Lower leg skin (tissue), 3 donors: Measurements from ENCODE around the gene WDR20.

Source experiments
- CTCF ChIP-seq, 3 donors: fragments of 450-650 bp; IDR thresholded peaks; one replicate each; pipeline ENCODE4 v1.5.1; 2016; ENCODE audit warnings: antibody characterized with exemption in 3 of 3, mild to moderate bottlenecking in 3 of 3, moderate library complexity in 2 of 3
- POLR2A ChIP-seq, 2 donors: fragments of 450-650 bp; IDR thresholded peaks; one replicate each; pipeline ENCODE4 v1.6.1; 2016 to 2017; ENCODE audit warnings: antibody characterized with exemption in 2 of 2, mild to moderate bottlenecking in 1 of 2, moderate library complexity in 1 of 2

- TF ChIP-seq CTCF (IDR thresholded peaks at IDR 0.05) (no peak), POLR2A (IDR thresholded peaks at IDR 0.05) (no peak)
Observed at GRCh38 chr14:102197317-102197853, 57.7 kb downstream of the WDR20 start.
